Suppressor macrophage treated with lipopolysaccharide for 4 hours (primary cell): Measurements from ENCODE around the gene SERBP1.

Source experiments
- DNase-seq: peaks from one replicate; pipeline ENCODE4 v3.0.0-alpha.2; 2020

Gene SERBP1

DNA sequence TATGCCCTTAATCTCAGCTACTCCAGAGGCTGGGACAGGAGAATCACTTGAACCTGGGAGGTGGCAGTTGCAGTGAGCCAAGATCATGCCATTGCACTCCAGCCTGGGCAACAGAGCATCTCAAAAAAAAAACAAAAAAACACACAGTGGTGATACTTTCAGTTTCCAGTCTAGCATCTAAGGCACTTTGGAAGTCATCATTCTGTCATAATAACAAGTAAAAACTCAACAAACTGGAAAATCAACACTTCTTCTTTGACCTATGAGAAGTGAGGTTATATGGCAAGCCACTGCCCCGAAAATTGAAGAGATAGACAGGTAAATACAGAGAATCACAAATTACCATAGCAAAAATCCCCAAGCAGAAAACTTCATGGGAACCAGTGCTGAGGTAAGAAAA lies 70.6 kb downstream of the SERBP1 start:
- DNase-seq = no peak
